ENCODE results near the gene ZNRF1. TPM values are rescaled to one million over a fixed set of nuclear protein-coding genes. Genes with fewer than 3 reads are reported as not detected.

ZNRF1 gene
- total and polyA plus RNA-seq, 10 of the 15 experiments (the other 5 are each of a cell fraction or from before 2014, with no cell fraction given): 5.8 to 25.9 (median 14.3) TPM

- Histone ChIP-seq H2AFZ (ENCODE audit: control insufficient read depth, low read depth, low read length) (no peak overlapping the region), H3K27ac (ENCODE audit: control insufficient read depth, insufficient read depth) (no peak overlapping the region), H3K79me2 (ENCODE audit: control insufficient read depth, insufficient read depth, low read length) (no peaks in the 10 kb centered on the region; the same call in none of the 2 replicates), H3K4me3 (no peak overlapping the region), H3K4me1 (ENCODE audit: control insufficient read depth, insufficient read depth, low read length) (peaks cover 5% of the 10 kb centered on the region), H4K20me1 (ENCODE audit: control insufficient read depth, insufficient read depth) (no peaks in the 10 kb centered on the region), H3K9ac (ENCODE audit: control insufficient read depth, insufficient read depth, low read length) (no peak overlapping the region), H3K4me2 (ENCODE audit: control insufficient read depth, insufficient read depth) (no peak overlapping the region), H3K27me3 (replicated peaks in 1 of 2; ENCODE audit: control insufficient read depth in 2 of 2, insufficient read depth in 2 of 2, low read length in 1 of 2) (no peaks in the 10 kb centered on the region), H3K36me3 (ENCODE audit: control insufficient read depth in 2 of 2, insufficient read depth in 2 of 2, low read length in 1 of 2) (no peaks in the 10 kb centered on the region), H3K9me3 (replicated peaks; ENCODE audit: control insufficient read depth, insufficient read depth, low read length) (no peaks in the 10 kb centered on the region)
- DNase-seq (ENCODE audit: low read depth, low spot score) (no peak), FAIRE-seq (no peak), ATAC-seq (no peak)
- SMC1A ChIA-PET (ENCODE audit: uncharacterized antibody, unreplicated experiment): no interaction called here
- WGBS (ENCODE audit: insufficient coverage, insufficient replicate concordance, low lambda C conversion rate, missing lambda C conversion rate): 87% methylated on average over 11 of the region's 11 CpGs
- CTCF ChIA-PET: interaction anchor here (1.9 kb wide), 1 partner anchor 72 kb away, joined by 6 read pairs; the partner anchor contains the start of gene ZNRF1
- in situ Hi-C loops (cut with MboI) (no loop called here), intact Hi-C loops (cut with micrococcal nuclease; ENCODE audit: unreplicated experiment) (no loop called here)
- RAD21 ChIA-PET (ENCODE audit: unreplicated experiment): interaction anchor here (0.7 kb wide), 1 partner anchor 13 kb away, joined by 3 read pairs; no protein-coding TSS in a partner anchor
- POLR2A ChIA-PET: interaction anchor here (0.5 kb wide), 1 partner anchor 33 kb away, joined by 4 read pairs; no protein-coding TSS in a partner anchor
- BruUV-seq (replicated peaks): no TSS peak
- TF ChIP-seq MAX (IDR thresholded peaks at IDR 0.05; ENCODE audit: low read depth, low read length): no peak
- no peak for TF ChIP-seq TARDBP (IDR thresholded peaks at IDR 0.05; ENCODE audit: borderline replicate concordance)
- no peak for TF ChIP-seq ZBTB11 (CRISPR knock-in tag; IDR thresholded peaks at IDR 0.05)
- TF ChIP-seq SKIL (IDR thresholded peaks at IDR 0.05; ENCODE audit: low read depth, poor library complexity, severe bottlenecking): no peak
- TF ChIP-seq SUPT20H (IDR thresholded peaks at IDR 0.05; ENCODE audit: borderline replicate concordance, control insufficient read depth, low read depth, low read length): no peak
- no peak for TF ChIP-seq PKNOX1 (IDR thresholded peaks at IDR 0.05)
- TF ChIP-seq SMC3 (IDR thresholded peaks at IDR 0.05; ENCODE audit: borderline replicate concordance, low read length): no peak
- TF ChIP-seq SRF (IDR thresholded peaks at IDR 0.05; ENCODE audit: low read depth in 2 of 2, low read length in 2 of 2): no peak
- TF ChIP-seq GABPA (IDR thresholded peaks at IDR 0.05; ENCODE audit: low read depth): no peak
- no peak for TF ChIP-seq KAT2A (conservative IDR thresholded peaks at IDR 0.05; ENCODE audit: control insufficient read depth, low read depth, low read length)
- TF ChIP-seq BCL3 (IDR thresholded peaks at IDR 0.05; ENCODE audit: borderline replicate concordance, insufficient read depth, low read depth, low read length, poor library complexity, severe bottlenecking): no peak
- no peak for TF ChIP-seq POU2F2 (IDR thresholded peaks at IDR 0.05; ENCODE audit: borderline replicate concordance, low read depth, low read length)
Measured at GRCh38 chr16:75070012-75070841, 71.4 kb downstream of the ZNRF1 start.

Measured in GM12878 (cell line).